Astrocyte (in vitro differentiated cells and primary cell): ENCODE measurements around the gene ASTN1. TPM values are rescaled to one million over a fixed set of nuclear protein-coding genes. Genes with fewer than 3 reads are reported as not detected.

Experiments used
- DNase-seq: peaks from one replicate; pipeline ENCODE4 v3.0.0-alpha.2; 2010; ENCODE audit warnings: low read depth
- FAIRE-seq: peaks from 2 replicates; lab custom pipeline; 2011; peaks lifted over from hg19 to GRCh38; lab: Jason Lieb, UNC
- H2AFZ ChIP-seq: 2 replicates; pipeline ENCODE4 v1.6.0; 2012; ENCODE audit warnings: low read depth, low read length, inconsistent platforms
- H3K27ac ChIP-seq: 2 replicates; pipeline ENCODE4 v1.5.1; 2011; ENCODE audit warnings: low read depth, low read length, inconsistent platforms
- H3K27me3 ChIP-seq: 2 replicates; pipeline ENCODE4 v1.6.0; 2011; ENCODE audit warnings: low read length, inconsistent platforms; ENCODE audit not compliant: insufficient read depth
- H3K36me3 ChIP-seq: 2 replicates; pipeline ENCODE4 v1.5.1; 2011; ENCODE audit warnings: low read length, inconsistent platforms; ENCODE audit not compliant: insufficient read depth
- H3K4me1 ChIP-seq: 2 replicates; pipeline ENCODE4 v1.5.1; 2011; ENCODE audit warnings: low read length, inconsistent platforms; ENCODE audit not compliant: insufficient read depth
- H3K4me2 ChIP-seq: 2 replicates; pipeline ENCODE4 v1.6.0; 2012; ENCODE audit warnings: low read length, inconsistent platforms
- H3K4me3 ChIP-seq: 2 replicates; pipeline ENCODE4 v1.5.1; 2011; ENCODE audit warnings: low read depth, mild to moderate bottlenecking, low read length, inconsistent platforms; ENCODE audit not compliant: insufficient read depth
- H3K79me2 ChIP-seq: 2 replicates; pipeline ENCODE4 v1.6.0; 2012; ENCODE audit warnings: mild to moderate bottlenecking, low read length, inconsistent platforms; ENCODE audit not compliant: insufficient read depth
- H3K9ac ChIP-seq: 2 replicates; pipeline ENCODE4 v1.6.0; 2012; ENCODE audit warnings: mild to moderate bottlenecking, low read length, inconsistent platforms
- H3K9me3 ChIP-seq: 2 replicates; pipeline ENCODE4 v1.5.1; 2012; ENCODE audit warnings: low read depth, mild to moderate bottlenecking, low read length, inconsistent platforms; ENCODE audit not compliant: insufficient read depth
- H4K20me1 ChIP-seq: 2 replicates; pipeline ENCODE4 v1.6.0; 2012; ENCODE audit warnings: low read length, inconsistent platforms; ENCODE audit not compliant: insufficient read depth
- H3K27ac Mint-ChIP-seq: one replicate; pipeline ENCODE4 v1.8.0; 2021; ENCODE audit warnings: mild to moderate bottlenecking, mixed read lengths; ENCODE audit not compliant: unreplicated experiment
- H3K27me3 Mint-ChIP-seq: one replicate; pipeline ENCODE4 v1.8.0; 2021; ENCODE audit warnings: low read depth, mixed read lengths; ENCODE audit not compliant: unreplicated experiment
- H3K36me3 Mint-ChIP-seq: one replicate; pipeline ENCODE4 v1.8.0; 2021; ENCODE audit warnings: low read depth, mixed read lengths; ENCODE audit not compliant: unreplicated experiment
- H3K4me1 Mint-ChIP-seq: one replicate; pipeline ENCODE4 v1.8.0; 2021; ENCODE audit warnings: low read depth, mixed read lengths; ENCODE audit not compliant: unreplicated experiment
- H3K4me3 Mint-ChIP-seq: one replicate; pipeline ENCODE4 v1.8.0; 2021; ENCODE audit warnings: mild to moderate bottlenecking, moderate library complexity, mixed read lengths; ENCODE audit not compliant: unreplicated experiment
- H3K9me3 Mint-ChIP-seq: one replicate; pipeline ENCODE4 v1.8.0; 2021; ENCODE audit warnings: mild to moderate bottlenecking, mixed read lengths; ENCODE audit not compliant: unreplicated experiment
- EZH2 ChIP-seq: IDR thresholded peaks from 2 replicates; pipeline ENCODE4 v1.6.1; 2012; ENCODE audit warnings: mild to moderate bottlenecking, low read length, inconsistent platforms; ENCODE audit not compliant: insufficient read depth
- total RNA-seq: library from RNA; stranded (reverse); gene quantifications from 2 replicates; pipeline ENCODE4 v1.2.1, GENCODE V29; 2021
- TF ChIP-seq, protein P1 (sequence below): IDR thresholded peaks from 2 replicates; pipeline ENCODE4 v1.5.1; 2011; ENCODE audit warnings: low read depth, mild to moderate bottlenecking, inconsistent platforms, low read length, moderate library complexity; ENCODE audit not compliant: insufficient read depth

The ASTN1 gene
- total RNA-seq, 1 donor from 2014 or later = 0.50 TPM

DNA sequence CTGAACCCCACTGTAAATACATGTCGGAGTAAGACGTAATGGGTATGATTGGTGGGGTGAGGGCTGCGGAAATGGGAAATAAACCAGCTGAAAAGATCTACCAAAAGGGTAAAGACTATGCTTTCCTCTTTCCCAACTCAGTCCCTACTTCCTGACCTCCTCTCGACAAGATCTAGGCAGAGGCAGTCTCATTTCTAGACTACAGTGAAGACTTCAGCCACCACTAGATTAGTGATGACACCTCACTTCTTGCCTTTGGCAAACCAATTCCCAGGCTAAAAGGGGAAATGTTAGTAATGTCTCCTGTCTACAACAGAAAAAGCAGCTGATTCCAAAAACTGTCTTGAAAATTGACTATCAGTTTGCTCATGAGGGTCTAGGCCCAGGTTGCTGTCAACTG lies 219.9 kb downstream of the ASTN1 start:
- Histone ChIP-seq H3K79me2 (no peaks in the 10 kb centered on the region), H3K9ac (no peak overlapping the region), H3K4me1 (no peaks in the 10 kb centered on the region), H2AFZ (no peak overlapping the region), H3K27me3 (no peaks in the 10 kb centered on the region), H3K4me3 (no peak overlapping the region), H3K27ac (no peak overlapping the region), H3K4me2 (no peak overlapping the region), H3K9me3 (no peaks in the 10 kb centered on the region), H3K36me3 (no peaks in the 10 kb centered on the region), H4K20me1 (no peaks in the 10 kb centered on the region)
- TF ChIP-seq, protein P1, sequence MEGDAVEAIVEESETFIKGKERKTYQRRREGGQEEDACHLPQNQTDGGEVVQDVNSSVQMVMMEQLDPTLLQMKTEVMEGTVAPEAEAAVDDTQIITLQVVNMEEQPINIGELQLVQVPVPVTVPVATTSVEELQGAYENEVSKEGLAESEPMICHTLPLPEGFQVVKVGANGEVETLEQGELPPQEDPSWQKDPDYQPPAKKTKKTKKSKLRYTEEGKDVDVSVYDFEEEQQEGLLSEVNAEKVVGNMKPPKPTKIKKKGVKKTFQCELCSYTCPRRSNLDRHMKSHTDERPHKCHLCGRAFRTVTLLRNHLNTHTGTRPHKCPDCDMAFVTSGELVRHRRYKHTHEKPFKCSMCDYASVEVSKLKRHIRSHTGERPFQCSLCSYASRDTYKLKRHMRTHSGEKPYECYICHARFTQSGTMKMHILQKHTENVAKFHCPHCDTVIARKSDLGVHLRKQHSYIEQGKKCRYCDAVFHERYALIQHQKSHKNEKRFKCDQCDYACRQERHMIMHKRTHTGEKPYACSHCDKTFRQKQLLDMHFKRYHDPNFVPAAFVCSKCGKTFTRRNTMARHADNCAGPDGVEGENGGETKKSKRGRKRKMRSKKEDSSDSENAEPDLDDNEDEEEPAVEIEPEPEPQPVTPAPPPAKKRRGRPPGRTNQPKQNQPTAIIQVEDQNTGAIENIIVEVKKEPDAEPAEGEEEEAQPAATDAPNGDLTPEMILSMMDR = no peak
- TF ChIP-seq EZH2 = no peak
- no peaks in the 10 kb centered on the region for H3K36me3 Mint-ChIP-seq
- H3K27me3 Mint-ChIP-seq = peaks cover 7% of the 10 kb centered on the region
- FAIRE-seq = no peak
- no peaks in the 10 kb centered on the region for H3K9me3 Mint-ChIP-seq
- DNase-seq = no peak
- no peak overlapping the region for H3K4me3 Mint-ChIP-seq
- no peak overlapping the region for H3K27ac Mint-ChIP-seq
- no peaks in the 10 kb centered on the region for H3K4me1 Mint-ChIP-seq

DNA sequence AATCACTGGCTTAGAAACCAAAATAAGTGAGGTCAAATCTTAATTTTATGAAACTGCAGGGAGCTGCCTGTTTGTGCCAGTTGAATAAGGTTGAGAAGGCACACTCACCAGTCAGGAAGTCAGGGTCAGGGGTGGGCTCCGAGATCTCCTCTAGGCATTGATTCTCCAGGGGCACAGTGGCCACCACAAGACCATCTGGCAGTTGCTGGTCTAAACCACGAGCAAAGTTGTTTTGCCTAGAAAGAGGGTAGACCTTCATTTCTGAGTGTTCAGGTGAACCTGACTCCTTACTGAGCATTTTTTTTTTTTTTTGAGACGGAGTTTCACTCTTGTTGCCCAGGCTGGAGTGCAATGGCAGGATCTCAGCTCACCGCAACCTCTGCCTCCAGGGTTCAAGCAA lies 220.7 kb downstream of the ASTN1 start:
- no peaks in the 10 kb centered on the region for H3K36me3 Mint-ChIP-seq
- DNase-seq (no peak), FAIRE-seq (no peak)
- no peak overlapping the region for H3K27ac Mint-ChIP-seq
- Histone ChIP-seq H3K4me2 (no peak overlapping the region), H3K79me2 (no peaks in the 10 kb centered on the region), H3K4me3 (no peak overlapping the region), H4K20me1 (no peaks in the 10 kb centered on the region), H3K27me3 (no peaks in the 10 kb centered on the region), H2AFZ (no peak overlapping the region), H3K9me3 (no peaks in the 10 kb centered on the region), H3K36me3 (no peaks in the 10 kb centered on the region), H3K4me1 (no peaks in the 10 kb centered on the region), H3K27ac (no peak overlapping the region), H3K9ac (no peak overlapping the region)
- H3K4me3 Mint-ChIP-seq = no peak overlapping the region
- no peaks in the 10 kb centered on the region for H3K9me3 Mint-ChIP-seq
- no peak for TF ChIP-seq EZH2
- TF ChIP-seq, protein P1 = no peak
- no peaks in the 10 kb centered on the region for H3K27me3 Mint-ChIP-seq
- H3K4me1 Mint-ChIP-seq = no peaks in the 10 kb centered on the region

DNA sequence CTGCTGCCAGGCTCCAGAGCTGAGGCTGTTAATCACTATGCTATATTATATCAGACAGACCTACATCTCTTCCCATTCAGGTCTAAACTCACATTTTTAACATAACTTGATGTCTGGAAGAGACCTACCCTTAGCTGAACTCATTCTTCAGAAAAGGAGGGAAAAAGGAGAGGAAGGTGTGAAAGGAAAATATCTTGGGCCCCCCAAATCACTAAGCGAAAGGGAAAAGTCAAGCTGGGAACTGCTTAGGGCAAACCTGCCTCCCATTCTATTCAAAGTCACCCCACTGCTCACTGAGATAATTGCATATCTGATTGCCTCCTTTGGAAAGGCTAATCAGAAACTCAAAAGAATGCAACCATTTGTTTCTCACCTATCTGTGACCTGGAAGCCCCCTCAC lies 222.2 kb downstream of the ASTN1 start:
- DNase-seq = no peak
- H3K4me1 Mint-ChIP-seq = no peaks in the 10 kb centered on the region

More for the DNA sequence above, 222.2 kb downstream of the ASTN1 start:
- Histone ChIP-seq H3K4me1 (no peaks in the 10 kb centered on the region), H3K27ac (no peak overlapping the region), H2AFZ (no peak overlapping the region), H3K36me3 (no peaks in the 10 kb centered on the region), H3K4me2 (no peak overlapping the region), H3K9me3 (no peaks in the 10 kb centered on the region), H3K4me3 (no peak overlapping the region), H3K9ac (no peak overlapping the region), H3K27me3 (no peaks in the 10 kb centered on the region), H3K79me2 (no peaks in the 10 kb centered on the region), H4K20me1 (no peaks in the 10 kb centered on the region)
- Mint-ChIP-seq H3K27me3 (no peaks in the 10 kb centered on the region), H3K4me3 (no peak overlapping the region), H3K36me3 (no peaks in the 10 kb centered on the region), H3K9me3 (no peaks in the 10 kb centered on the region), H3K27ac (no peak overlapping the region)
- FAIRE-seq = no peak
- TF ChIP-seq, protein P1 = no peak
- no peak for TF ChIP-seq EZH2
